IMR-90 (cell line): Measurements from ENCODE around the gene MAEA.

ENCODE experiments used
- BHLHE40 ChIP-seq: fragments of 150-350 bp; IDR thresholded peaks from 2 replicates; pipeline ENCODE4 v1.6.1; 2016; ENCODE audit warnings: mild to moderate bottlenecking, low read depth, low read length
- CHD1 ChIP-seq: IDR thresholded peaks from 2 replicates; pipeline ENCODE4 v1.6.1; 2012; ENCODE audit warnings: low read depth, low read length, improper control_type of control experiment
- CTCF ChIP-seq: conservative IDR thresholded peaks from 2 replicates; pipeline ENCODE4 v1.5.1; 2012; ENCODE audit warnings: mild to moderate bottlenecking, low read depth, low read length, improper control_type of control experiment
- MAFK ChIP-seq: IDR thresholded peaks from 2 replicates; pipeline ENCODE4 v1.6.1; 2012; ENCODE audit warnings: low read depth, low read length, improper control_type of control experiment
- MAZ ChIP-seq: IDR thresholded peaks from 2 replicates; pipeline ENCODE4 v1.6.1; 2012; ENCODE audit warnings: low read depth, mild to moderate bottlenecking, low read length, improper control_type of control experiment, moderate library complexity, borderline replicate concordance
- MXI1 ChIP-seq: IDR thresholded peaks from 2 replicates; pipeline ENCODE4 v1.6.1; 2012; ENCODE audit warnings: low read depth, mild to moderate bottlenecking, low read length, moderate library complexity, borderline replicate concordance
- POLR2A ChIP-seq: IDR thresholded peaks from 2 replicates; pipeline ENCODE4 v1.6.1; 2012; ENCODE audit warnings: mild to moderate bottlenecking, low read depth, low read length
- RFX5 ChIP-seq: IDR thresholded peaks from 2 replicates; pipeline ENCODE4 v1.8.0; 2012; ENCODE audit warnings: low read depth, mild to moderate bottlenecking, low read length, moderate library complexity
- SMC3 ChIP-seq: fragments of 150-350 bp; IDR thresholded peaks from 2 replicates; pipeline ENCODE4 v1.6.1; 2016; ENCODE audit warnings: low read depth, mild to moderate bottlenecking, antibody characterized with exemption, low read length, moderate library complexity
- USF2 ChIP-seq: fragments of 150-350 bp; IDR thresholded peaks from 2 replicates; pipeline ENCODE4 v1.6.1; 2017; ENCODE audit warnings: mild to moderate bottlenecking, antibody characterized with exemption, low read length, low read depth

GRCh38 chr4:1328267-1329155 lies 38.8 kb downstream of the MAEA start:
- TF ChIP-seq CTCF (no peak), RFX5 (no peak), POLR2A (no peak), BHLHE40 (no peak), SMC3 (no peak), MAFK (no peak), USF2 (no peak), CHD1 (no peak), MAZ (no peak), MXI1 (no peak)
